Lower leg skin (tissue), 3 donors: ENCODE results near the gene PDGFRA.

ENCODE experiments used
- POLR2A ChIP-seq, 2 donors: fragments of 450-650 bp; IDR thresholded peaks; one replicate each; pipeline ENCODE4 v1.6.1; 2016 to 2017; ENCODE audit warnings: antibody characterized with exemption in 2 of 2, mild to moderate bottlenecking in 1 of 2, moderate library complexity in 1 of 2
- TF ChIP-seq, protein P1 (sequence below), 3 donors: fragments of 450-650 bp; IDR thresholded peaks; one replicate each; pipeline ENCODE4 v1.5.1; 2016; ENCODE audit warnings: antibody characterized with exemption in 3 of 3, mild to moderate bottlenecking in 3 of 3, moderate library complexity in 2 of 3

DNA sequence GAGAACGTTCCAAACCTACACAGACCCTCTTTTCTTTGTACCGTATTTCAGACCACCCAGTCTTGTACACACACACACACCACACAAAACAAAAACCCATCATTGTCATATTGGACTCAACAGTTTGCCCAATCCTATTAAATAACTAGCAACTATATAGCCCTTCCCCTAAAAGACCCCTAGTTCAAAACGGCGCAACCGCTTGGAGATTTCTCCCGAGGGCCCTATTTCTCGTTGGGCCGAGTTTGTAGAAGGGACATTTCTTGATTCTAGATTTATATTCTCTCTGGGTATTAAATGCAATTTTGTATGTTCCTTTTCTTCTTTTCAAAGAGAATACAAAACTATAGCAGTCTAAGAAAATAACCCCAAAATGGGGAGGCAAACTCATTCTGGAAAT lies 547 bp upstream of the PDGFRA start:
- TF ChIP-seq, protein P1, sequence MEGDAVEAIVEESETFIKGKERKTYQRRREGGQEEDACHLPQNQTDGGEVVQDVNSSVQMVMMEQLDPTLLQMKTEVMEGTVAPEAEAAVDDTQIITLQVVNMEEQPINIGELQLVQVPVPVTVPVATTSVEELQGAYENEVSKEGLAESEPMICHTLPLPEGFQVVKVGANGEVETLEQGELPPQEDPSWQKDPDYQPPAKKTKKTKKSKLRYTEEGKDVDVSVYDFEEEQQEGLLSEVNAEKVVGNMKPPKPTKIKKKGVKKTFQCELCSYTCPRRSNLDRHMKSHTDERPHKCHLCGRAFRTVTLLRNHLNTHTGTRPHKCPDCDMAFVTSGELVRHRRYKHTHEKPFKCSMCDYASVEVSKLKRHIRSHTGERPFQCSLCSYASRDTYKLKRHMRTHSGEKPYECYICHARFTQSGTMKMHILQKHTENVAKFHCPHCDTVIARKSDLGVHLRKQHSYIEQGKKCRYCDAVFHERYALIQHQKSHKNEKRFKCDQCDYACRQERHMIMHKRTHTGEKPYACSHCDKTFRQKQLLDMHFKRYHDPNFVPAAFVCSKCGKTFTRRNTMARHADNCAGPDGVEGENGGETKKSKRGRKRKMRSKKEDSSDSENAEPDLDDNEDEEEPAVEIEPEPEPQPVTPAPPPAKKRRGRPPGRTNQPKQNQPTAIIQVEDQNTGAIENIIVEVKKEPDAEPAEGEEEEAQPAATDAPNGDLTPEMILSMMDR (IDR thresholded peaks at IDR 0.05), result no peak
- no peak for TF ChIP-seq POLR2A (IDR thresholded peaks at IDR 0.05)
